Middle frontal gyrus (tissue), 1 donor: Measurements from ENCODE around the gene NOL6.

Source experiments
- DNase-seq: peaks from one replicate; pipeline ENCODE4 v3.0.0-alpha.2; 2015; ENCODE audit warnings: low spot score; ENCODE audit errors: extremely low spot score

Gene NOL6

GRCh38 chr9:33453999-33454660, 19.6 kb downstream of the NOL6 start:
- DNase-seq, result no peak

GRCh38 chr9:33453286-33453860, 20.4 kb downstream of the NOL6 start:
- no peak for DNase-seq

- no peak for DNase-seq
Observed at GRCh38 chr9:33452828-33453271, 20.9 kb downstream of the NOL6 start.

- no peak for DNase-seq
Observed at GRCh38 chr9:33450621-33451146, 23.0 kb downstream of the NOL6 start.

- no peak for DNase-seq
Observed at GRCh38 chr9:33449715-33450114, 24.0 kb downstream of the NOL6 start.

GRCh38 chr9:33447799-33448553, 25.7 kb downstream of the NOL6 start:
- DNase-seq, result no peak

- DNase-seq, result no peak
Observed at GRCh38 chr9:33446946-33447798, 26.6 kb downstream of the NOL6 start, which contains the start of gene AQP3. Gene AQP3 (minus strand): TSS chr9:33447593. CDS start chr9:33447530, 63 bp downstream.

- DNase-seq, result no peak
Observed at GRCh38 chr9:33446240-33446945, 27.3 kb downstream of the NOL6 start.

- no peak for DNase-seq
Observed at GRCh38 chr9:33445389-33446239, 28.1 kb downstream of the NOL6 start.

- DNase-seq, result no peak
Observed at GRCh38 chr9:33443464-33444154, 30.1 kb downstream of the NOL6 start.

GRCh38 chr9:33443047-33443446, 30.7 kb downstream of the NOL6 start:
- DNase-seq, result no peak

- no peak for DNase-seq
Observed at GRCh38 chr9:33442125-33442524, 31.6 kb downstream of the NOL6 start.

GRCh38 chr9:33440609-33441008, 33.1 kb downstream of the NOL6 start:
- no peak for DNase-seq

- no peak for DNase-seq
Observed at GRCh38 chr9:33440204-33440603, 33.5 kb downstream of the NOL6 start.

GRCh38 chr9:33439731-33440130, 34.0 kb downstream of the NOL6 start:
- DNase-seq, result no peak

GRCh38 chr9:33438926-33439680, 34.6 kb downstream of the NOL6 start:
- no peak for DNase-seq

- no peak for DNase-seq
Observed at GRCh38 chr9:33437898-33438297, 35.8 kb downstream of the NOL6 start.

GRCh38 chr9:33437205-33437604, 36.5 kb downstream of the NOL6 start:
- no peak for DNase-seq
